ENCODE data around the gene RAB13. TPM values are rescaled to one million over a fixed set of nuclear protein-coding genes. Genes with fewer than 3 reads are reported as not detected.
A peak's percentile ranks its signal among the peaks of the same experiment; 100 is the strongest.

Gene RAB13
- total and polyA plus RNA-seq, 2 of the 13 experiments (the other 11 are each of a cell fraction or from before 2014, with no cell fraction given), result 15.9 to 24.7 TPM

GRCh38 chr1:153958111-153958960 is 27.8 kb downstream of the RAB13 start, which contains the start of gene CRTC2 (continued):
- TF ChIP-seq POGK (CRISPR knock-in tag; conservative IDR thresholded peaks at IDR 0.05) (peak; percentile 39), ZNF274 (CRISPR knock-in tag; IDR thresholded peaks at IDR 0.05) (peak; percentile 39; the same call in 1 of the 2 replicates), CCDC6 (CRISPR knock-in tag; IDR thresholded peaks at IDR 0.05) (0 out of 2 replicates have a peak, but pooled peaks have one; percentile 71), ZNF549 (CRISPR knock-in tag; IDR thresholded peaks at IDR 0.05) (0 out of 2 replicates have a peak, but pooled peaks have one; percentile 44), BRD4 (CRISPR knock-in tag; IDR thresholded peaks at IDR 0.05) (peak; percentile 90; the same call in 1 of the 2 replicates), ZNF639 (CRISPR knock-in tag; conservative IDR thresholded peaks at IDR 0.05) (0 out of 2 replicates have a peak, but pooled peaks have one; percentile 53), XBP1 (CRISPR knock-in tag; IDR thresholded peaks at IDR 0.05) (no peak), YY1 (IDR thresholded peaks at IDR 0.05; ENCODE audit: insufficient read depth, insufficient replicate concordance, low read depth, low read length) (peak; percentile 82), KLF16 (CRISPR knock-in tag; IDR thresholded peaks at IDR 0.05) (peak in 1 of 2 experiments; percentile 75; a peak in 2 of 4 replicates), ZNF709 (CRISPR knock-in tag; IDR thresholded peaks at IDR 0.05) (peak; percentile 65; the same call in 1 of the 2 replicates), SOX5 (CRISPR knock-in tag; IDR thresholded peaks at IDR 0.05; ENCODE audit: borderline replicate concordance) (peak; percentile 16; the same call in 1 of the 2 replicates), HMG20A (CRISPR knock-in tag; IDR thresholded peaks at IDR 0.05; ENCODE audit: borderline replicate concordance) (no peak), YEATS4 (CRISPR knock-in tag; IDR thresholded peaks at IDR 0.05; ENCODE audit: borderline replicate concordance) (peak; percentile 80; the same call in 1 of the 2 replicates), ZNF784 (CRISPR knock-in tag; IDR thresholded peaks at IDR 0.05; ENCODE audit: borderline replicate concordance) (peak; percentile 73; the same call in 1 of the 2 replicates), ASH2L (IDR thresholded peaks at IDR 0.05; ENCODE audit: insufficient read length, low read depth, low read length) (peak; percentile 85), AGO1 (IDR thresholded peaks at IDR 0.05; ENCODE audit: low read depth, low read length, poor library complexity, severe bottlenecking) (peak; percentile 93), MED13 (CRISPR knock-in tag; IDR thresholded peaks at IDR 0.05) (peak; percentile 74; the same call in 1 of the 2 replicates), ATF1 (CRISPR knock-in tag; IDR thresholded peaks at IDR 0.05) (no peak), HIC2 (CRISPR knock-in tag; IDR thresholded peaks at IDR 0.05; ENCODE audit: low read depth) (no peak), ARNTL (CRISPR knock-in tag; IDR thresholded peaks at IDR 0.05) (peak; percentile 63; the same call in 1 of the 2 replicates), SP4 (CRISPR knock-in tag; IDR thresholded peaks at IDR 0.05) (peak; percentile 93)
